GM23338 (cell line): ENCODE measurements around the gene GRHPR. TPM values are rescaled to one million over a fixed set of nuclear protein-coding genes. Genes with fewer than 3 reads are reported as not detected.

Source experiments
- ATAC-seq: fragments of 200-7000 bp; cut with Tn5 transposase; 3 replicates; pipeline ENCODE4 v1.9.1; 2020
- DNase-seq: peaks from one replicate; pipeline ENCODE4 v3.0.0-alpha.2; 2015; ENCODE audit warnings: low spot score
- H2AFZ ChIP-seq: fragments of 200-600 bp; sonication (generic); 2 replicates; pipeline ENCODE4 v1.8.0; 2016; ENCODE audit warnings: antibody characterized with exemption, mild to moderate bottlenecking, moderate library complexity
- H3F3A ChIP-seq: fragments of 200-600 bp; sonication (generic); replicated peaks from 2 replicates; pipeline ENCODE4 v1.8.0; 2017; ENCODE audit warnings: antibody characterized with exemption, mixed run types, low read depth
- H3K27ac ChIP-seq: fragments of 200-600 bp; sonication (generic); 2 replicates; pipeline ENCODE4 v1.6.1; 2016; ENCODE audit warnings: low read depth
- H3K27me3 ChIP-seq: fragments of 200-600 bp; sonication (generic); 2 replicates; pipeline ENCODE4 v1.8.0; 2016; ENCODE audit warnings: mild to moderate bottlenecking, mixed run types, moderate library complexity; ENCODE audit not compliant: insufficient read depth
- H3K36me3 ChIP-seq: fragments of 200-600 bp; sonication (generic); 2 replicates; pipeline ENCODE4 v1.8.0; 2016; ENCODE audit warnings: mild to moderate bottlenecking; ENCODE audit not compliant: insufficient read depth
- H3K4me1 ChIP-seq: fragments of 200-600 bp; sonication (generic); 2 replicates; pipeline ENCODE4 v1.8.0; 2016; ENCODE audit warnings: mild to moderate bottlenecking, moderate library complexity; ENCODE audit not compliant: insufficient read depth
- H3K4me2 ChIP-seq: fragments of 200-600 bp; sonication (generic); 2 replicates; pipeline ENCODE4 v1.7.1; 2017; ENCODE audit warnings: mixed run types
- H3K4me3 ChIP-seq: fragments of 200-600 bp; sonication (generic); 2 replicates; pipeline ENCODE4 v1.6.1; 2016; ENCODE audit warnings: mixed run types
- H3K79me2 ChIP-seq: fragments of 200-600 bp; sonication (generic); replicated peaks from 2 replicates; pipeline ENCODE4 v1.8.0; 2017; ENCODE audit warnings: mild to moderate bottlenecking; ENCODE audit not compliant: insufficient read depth
- H3K9me2 ChIP-seq: fragments of 200-600 bp; sonication (generic); 2 replicates; pipeline ENCODE4 v1.8.0; 2017; ENCODE audit not compliant: insufficient read depth
- H4K20me1 ChIP-seq: fragments of 200-600 bp; sonication (generic); replicated peaks from 2 replicates; pipeline ENCODE4 v1.8.0; 2017; ENCODE audit warnings: mild to moderate bottlenecking; ENCODE audit not compliant: insufficient read depth
- H3K27ac Mint-ChIP-seq: 2 replicates; pipeline ENCODE4 v1.8.0; 2020; ENCODE audit warnings: inconsistent platforms, mild to moderate bottlenecking, moderate library complexity, mixed read lengths
- H3K27me3 Mint-ChIP-seq: 3 replicates; pipeline ENCODE4 v1.8.0; 2022; ENCODE audit warnings: low read depth, mild to moderate bottlenecking, moderate library complexity, mixed read lengths, inconsistent platforms; ENCODE audit not compliant: insufficient read depth, poor library complexity
- H3K36me3 Mint-ChIP-seq: 3 replicates; pipeline ENCODE4 v1.8.0; 2021; ENCODE audit warnings: low read depth, mild to moderate bottlenecking, inconsistent platforms, moderate library complexity, mixed read lengths
- H3K4me1 Mint-ChIP-seq: 3 replicates; pipeline ENCODE4 v1.8.0; 2020; ENCODE audit warnings: mild to moderate bottlenecking, inconsistent platforms, mixed read lengths
- H3K4me3 Mint-ChIP-seq: 3 replicates; pipeline ENCODE4 v1.8.0; 2021; ENCODE audit warnings: moderate library complexity, mild to moderate bottlenecking, inconsistent platforms, mixed read lengths
- H3K9me3 Mint-ChIP-seq: 3 replicates; pipeline ENCODE4 v1.8.0; 2020; ENCODE audit warnings: moderate library complexity, mild to moderate bottlenecking, inconsistent platforms, mixed read lengths
- CREB1 ChIP-seq: fragments of 250-450 bp; sonication (Bioruptor Pico); IDR thresholded peaks from 2 replicates; pipeline ENCODE4 v1.5.0; 2020; ENCODE audit warnings: low read depth, mild to moderate bottlenecking, moderate library complexity
- EZH2 ChIP-seq: fragments of 200-600 bp; sonication (generic); IDR thresholded peaks from one replicate; pipeline ENCODE4 v1.8.0; 2017; ENCODE audit warnings: antibody characterized with exemption, mild to moderate bottlenecking, low read depth; ENCODE audit not compliant: unreplicated experiment
- EZH2phosphoT487 ChIP-seq: fragments of 200-600 bp; sonication (generic); IDR thresholded peaks from one replicate; pipeline ENCODE4 v1.8.1; 2018; ENCODE audit warnings: antibody characterized with exemption; ENCODE audit not compliant: unreplicated experiment
- JUNB ChIP-seq: IDR thresholded peaks from one replicate; pipeline ENCODE4 v1.6.1; 2016; ENCODE audit warnings: antibody characterized with exemption; ENCODE audit not compliant: unreplicated experiment
- NANOG ChIP-seq: IDR thresholded peaks from 2 replicates; pipeline ENCODE4 v1.6.1; 2016; ENCODE audit warnings: antibody characterized with exemption, borderline replicate concordance
- POLR2AphosphoS5 ChIP-seq: IDR thresholded peaks from 2 replicates; pipeline ENCODE4 v1.6.1; 2016; ENCODE audit warnings: antibody characterized with exemption, low read depth
- REST ChIP-seq: IDR thresholded peaks from one replicate; pipeline ENCODE4 v1.6.1; 2018; ENCODE audit warnings: antibody characterized with exemption; ENCODE audit not compliant: unreplicated experiment
- STAT1 ChIP-seq: IDR thresholded peaks from one replicate; pipeline ENCODE4 v1.6.1; 2016; ENCODE audit warnings: antibody characterized with exemption; ENCODE audit not compliant: unreplicated experiment
- ZNF114 ChIP-seq: fragments of 250-450 bp; sonication (Bioruptor Pico); IDR thresholded peaks from 2 replicates; pipeline ENCODE4 v1.5.0; 2020; ENCODE audit warnings: mild to moderate bottlenecking, moderate library complexity
- ZNF331 ChIP-seq: fragments of 250-450 bp; sonication (Bioruptor Pico); IDR thresholded peaks from 2 replicates; pipeline ENCODE4 v1.5.0; 2020; ENCODE audit warnings: low read depth, mild to moderate bottlenecking, moderate library complexity
- polyA plus RNA-seq: library from polyadenylated mRNA; unstranded; fragments of >200 nt; fragmentation: Nextera tagmentation; extraction: Ambion mirVana; gene quantifications from 2 replicates; pipeline ENCODE4 v1.2.1, GENCODE V29; 2016
- total RNA-seq: library from RNA; depleted of rRNA; stranded (reverse); fragments of >200 nt; shearing (Covaris generic); gene quantifications from 2 replicates; pipeline ENCODE4 v1.2.3, GENCODE V29; 2014
- TF ChIP-seq, protein P1 (sequence below): IDR thresholded peaks from 2 replicates; pipeline ENCODE4 v1.6.1; 2016; ENCODE audit warnings: antibody characterized with exemption
- TF ChIP-seq, protein P2 (sequence below), 2 experiments: fragments of 200-600 bp in 1 of 2; sonication (generic) in 1 of 2; conservative IDR thresholded peaks; 2 replicates each; pipeline versions ENCODE4 v1.5.1 to v1.6.1; 2016 to 2017; ENCODE audit warnings: antibody characterized with exemption in 2 of 2, low read depth in 2 of 2, mild to moderate bottlenecking in 2 of 2, moderate library complexity in 1 of 2
- TF ChIP-seq, protein P3 (sequence below): fragments of 250-450 bp; sonication (Bioruptor Pico); IDR thresholded peaks from 2 replicates; pipeline ENCODE4 v1.5.0; 2020; ENCODE audit warnings: mild to moderate bottlenecking, moderate library complexity

GRHPR gene
- total and polyA plus RNA-seq, 2 experiments from 2014 or later = 69.0 to 128 TPM

GRCh38 chr9:37451628-37452027 lies 29.1 kb downstream of the GRHPR start:
- Histone ChIP-seq H3F3A (peaks cover 3% of the 10 kb centered on the region; the same call in 1 of the 2 replicates), H3K79me2 (peaks cover 100% of the 10 kb centered on the region), H3K27me3 (no peaks in the 10 kb centered on the region), H3K4me2 (no peak overlapping the region), H2AFZ (no peak overlapping the region), H3K9me2 (no peaks in the 10 kb centered on the region), H3K27ac (no peak overlapping the region), H3K4me1 (peaks cover 9% of the 10 kb centered on the region; the same call in 1 of the 2 replicates), H3K4me3 (no peak overlapping the region), H3K36me3 (no peaks in the 10 kb centered on the region), H4K20me1 (peaks cover 72% of the 10 kb centered on the region)
- Mint-ChIP-seq H3K4me1 (peaks cover 30% of the 10 kb centered on the region), H3K36me3 (peaks cover 18% of the 10 kb centered on the region; the same call in 2 of the 3 replicates), H3K9me3 (no peaks in the 10 kb centered on the region), H3K27ac (no peak overlapping the region), H3K27me3 (no peaks in the 10 kb centered on the region), H3K4me3 (no peak overlapping the region)
- DNase-seq = no peak
- no peak for TF ChIP-seq CREB1
- TF ChIP-seq REST = no peak
- TF ChIP-seq, protein P1, sequence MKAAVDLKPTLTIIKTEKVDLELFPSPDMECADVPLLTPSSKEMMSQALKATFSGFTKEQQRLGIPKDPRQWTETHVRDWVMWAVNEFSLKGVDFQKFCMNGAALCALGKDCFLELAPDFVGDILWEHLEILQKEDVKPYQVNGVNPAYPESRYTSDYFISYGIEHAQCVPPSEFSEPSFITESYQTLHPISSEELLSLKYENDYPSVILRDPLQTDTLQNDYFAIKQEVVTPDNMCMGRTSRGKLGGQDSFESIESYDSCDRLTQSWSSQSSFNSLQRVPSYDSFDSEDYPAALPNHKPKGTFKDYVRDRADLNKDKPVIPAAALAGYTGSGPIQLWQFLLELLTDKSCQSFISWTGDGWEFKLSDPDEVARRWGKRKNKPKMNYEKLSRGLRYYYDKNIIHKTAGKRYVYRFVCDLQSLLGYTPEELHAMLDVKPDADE = no peak
- no peak for TF ChIP-seq ZNF331 (CRISPR knock-in tag)
- TF ChIP-seq EZH2phosphoT487 = no peak
- TF ChIP-seq ZNF114 (CRISPR knock-in tag) = no peak
- no peak for TF ChIP-seq NANOG
- no peak for TF ChIP-seq JUNB
- TF ChIP-seq, protein P2, sequence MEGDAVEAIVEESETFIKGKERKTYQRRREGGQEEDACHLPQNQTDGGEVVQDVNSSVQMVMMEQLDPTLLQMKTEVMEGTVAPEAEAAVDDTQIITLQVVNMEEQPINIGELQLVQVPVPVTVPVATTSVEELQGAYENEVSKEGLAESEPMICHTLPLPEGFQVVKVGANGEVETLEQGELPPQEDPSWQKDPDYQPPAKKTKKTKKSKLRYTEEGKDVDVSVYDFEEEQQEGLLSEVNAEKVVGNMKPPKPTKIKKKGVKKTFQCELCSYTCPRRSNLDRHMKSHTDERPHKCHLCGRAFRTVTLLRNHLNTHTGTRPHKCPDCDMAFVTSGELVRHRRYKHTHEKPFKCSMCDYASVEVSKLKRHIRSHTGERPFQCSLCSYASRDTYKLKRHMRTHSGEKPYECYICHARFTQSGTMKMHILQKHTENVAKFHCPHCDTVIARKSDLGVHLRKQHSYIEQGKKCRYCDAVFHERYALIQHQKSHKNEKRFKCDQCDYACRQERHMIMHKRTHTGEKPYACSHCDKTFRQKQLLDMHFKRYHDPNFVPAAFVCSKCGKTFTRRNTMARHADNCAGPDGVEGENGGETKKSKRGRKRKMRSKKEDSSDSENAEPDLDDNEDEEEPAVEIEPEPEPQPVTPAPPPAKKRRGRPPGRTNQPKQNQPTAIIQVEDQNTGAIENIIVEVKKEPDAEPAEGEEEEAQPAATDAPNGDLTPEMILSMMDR (conservative IDR thresholded peaks at IDR 0.05; ENCODE audit: low read depth in 2 of 2) = no peak
- TF ChIP-seq, protein P3, sequence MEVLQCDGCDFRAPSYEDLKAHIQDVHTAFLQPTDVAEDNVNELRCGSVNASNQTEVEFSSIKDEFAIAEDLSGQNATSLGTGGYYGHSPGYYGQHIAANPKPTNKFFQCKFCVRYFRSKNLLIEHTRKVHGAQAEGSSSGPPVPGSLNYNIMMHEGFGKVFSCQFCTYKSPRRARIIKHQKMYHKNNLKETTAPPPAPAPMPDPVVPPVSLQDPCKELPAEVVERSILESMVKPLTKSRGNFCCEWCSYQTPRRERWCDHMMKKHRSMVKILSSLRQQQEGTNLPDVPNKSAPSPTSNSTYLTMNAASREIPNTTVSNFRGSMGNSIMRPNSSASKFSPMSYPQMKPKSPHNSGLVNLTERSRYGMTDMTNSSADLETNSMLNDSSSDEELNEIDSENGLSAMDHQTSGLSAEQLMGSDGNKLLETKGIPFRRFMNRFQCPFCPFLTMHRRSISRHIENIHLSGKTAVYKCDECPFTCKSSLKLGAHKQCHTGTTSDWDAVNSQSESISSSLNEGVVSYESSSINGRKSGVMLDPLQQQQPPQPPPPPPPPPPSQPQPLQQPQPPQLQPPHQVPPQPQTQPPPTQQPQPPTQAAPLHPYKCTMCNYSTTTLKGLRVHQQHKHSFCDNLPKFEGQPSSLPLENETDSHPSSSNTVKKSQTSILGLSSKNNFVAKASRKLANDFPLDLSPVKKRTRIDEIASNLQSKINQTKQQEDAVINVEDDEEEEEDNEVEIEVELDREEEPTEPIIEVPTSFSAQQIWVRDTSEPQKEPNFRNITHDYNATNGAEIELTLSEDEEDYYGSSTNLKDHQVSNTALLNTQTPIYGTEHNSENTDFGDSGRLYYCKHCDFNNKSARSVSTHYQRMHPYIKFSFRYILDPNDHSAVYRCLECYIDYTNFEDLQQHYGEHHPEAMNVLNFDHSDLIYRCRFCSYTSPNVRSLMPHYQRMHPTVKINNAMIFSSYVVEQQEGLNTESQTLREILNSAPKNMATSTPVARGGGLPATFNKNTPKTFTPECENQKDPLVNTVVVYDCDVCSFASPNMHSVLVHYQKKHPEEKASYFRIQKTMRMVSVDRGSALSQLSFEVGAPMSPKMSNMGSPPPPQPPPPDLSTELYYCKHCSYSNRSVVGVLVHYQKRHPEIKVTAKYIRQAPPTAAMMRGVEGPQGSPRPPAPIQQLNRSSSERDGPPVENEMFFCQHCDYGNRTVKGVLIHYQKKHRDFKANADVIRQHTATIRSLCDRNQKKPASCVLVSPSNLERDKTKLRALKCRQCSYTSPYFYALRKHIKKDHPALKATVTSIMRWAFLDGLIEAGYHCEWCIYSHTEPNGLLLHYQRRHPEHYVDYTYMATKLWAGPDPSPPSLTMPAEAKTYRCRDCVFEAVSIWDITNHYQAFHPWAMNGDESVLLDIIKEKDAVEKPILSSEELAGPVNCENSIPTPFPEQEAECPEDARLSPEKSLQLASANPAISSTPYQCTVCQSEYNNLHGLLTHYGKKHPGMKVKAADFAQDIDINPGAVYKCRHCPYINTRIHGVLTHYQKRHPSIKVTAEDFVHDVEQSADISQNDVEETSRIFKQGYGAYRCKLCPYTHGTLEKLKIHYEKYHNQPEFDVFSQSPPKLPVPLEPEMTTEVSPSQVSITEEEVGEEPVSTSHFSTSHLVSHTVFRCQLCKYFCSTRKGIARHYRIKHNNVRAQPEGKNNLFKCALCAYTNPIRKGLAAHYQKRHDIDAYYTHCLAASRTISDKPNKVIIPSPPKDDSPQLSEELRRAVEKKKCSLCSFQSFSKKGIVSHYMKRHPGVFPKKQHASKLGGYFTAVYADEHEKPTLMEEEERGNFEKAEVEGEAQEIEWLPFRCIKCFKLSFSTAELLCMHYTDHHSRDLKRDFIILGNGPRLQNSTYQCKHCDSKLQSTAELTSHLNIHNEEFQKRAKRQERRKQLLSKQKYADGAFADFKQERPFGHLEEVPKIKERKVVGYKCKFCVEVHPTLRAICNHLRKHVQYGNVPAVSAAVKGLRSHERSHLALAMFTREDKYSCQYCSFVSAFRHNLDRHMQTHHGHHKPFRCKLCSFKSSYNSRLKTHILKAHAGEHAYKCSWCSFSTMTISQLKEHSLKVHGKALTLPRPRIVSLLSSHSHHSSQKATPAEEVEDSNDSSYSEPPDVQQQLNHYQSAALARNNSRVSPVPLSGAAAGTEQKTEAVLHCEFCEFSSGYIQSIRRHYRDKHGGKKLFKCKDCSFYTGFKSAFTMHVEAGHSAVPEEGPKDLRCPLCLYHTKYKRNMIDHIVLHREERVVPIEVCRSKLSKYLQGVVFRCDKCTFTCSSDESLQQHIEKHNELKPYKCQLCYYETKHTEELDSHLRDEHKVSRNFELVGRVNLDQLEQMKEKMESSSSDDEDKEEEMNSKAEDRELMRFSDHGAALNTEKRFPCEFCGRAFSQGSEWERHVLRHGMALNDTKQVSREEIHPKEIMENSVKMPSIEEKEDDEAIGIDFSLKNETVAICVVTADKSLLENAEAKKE (CRISPR knock-in tag) = no peak
- TF ChIP-seq EZH2 = no peak
- TF ChIP-seq POLR2AphosphoS5 = no peak
- TF ChIP-seq STAT1 = no peak
- no peak for ATAC-seq
